Measurements from ENCODE around the gene LOC101059915.

LOC101059915 gene

DNA sequence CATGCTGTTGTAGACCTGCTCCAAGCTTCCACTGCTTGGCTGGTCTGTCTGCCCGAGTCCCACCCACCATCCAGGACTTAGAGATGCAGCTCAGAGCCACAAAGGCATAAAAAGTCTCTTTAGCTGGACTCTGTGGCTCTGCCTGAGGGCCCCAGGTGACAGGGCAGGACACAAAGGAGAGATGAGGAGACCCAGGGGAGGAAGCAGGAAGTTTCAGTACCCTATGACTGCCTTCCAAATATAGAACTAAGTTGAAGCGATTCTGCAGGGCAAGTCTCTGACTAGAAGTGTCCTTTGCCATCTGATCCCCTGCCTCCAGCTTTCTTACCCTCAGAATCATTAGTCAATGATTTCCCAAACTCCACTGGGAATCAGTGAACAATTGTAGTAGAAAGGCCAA lies 37.9 kb upstream of the LOC101059915 start:
- Histone ChIP-seq H3K9me3 (ENCODE audit: low read length) (no peaks in the 10 kb centered on the region), H3K4me1 (ENCODE audit: insufficient read depth, low read length) (peaks cover 61% of the 10 kb centered on the region), H3K27me3 (ENCODE audit: control insufficient read depth in 1 of 2, insufficient read depth in 2 of 2, low read length in 2 of 2) (no peaks in the 10 kb centered on the region), H3K36me3 (replicated peaks in 1 of 2; ENCODE audit: control insufficient read depth in 1 of 2, insufficient read depth in 2 of 2, low read length in 2 of 2) (no peaks in the 10 kb centered on the region), H2AFZ (ENCODE audit: low read length) (peak overlapping the region; percentile 9), H3K4me3 (replicated peaks in 1 of 3; ENCODE audit: insufficient read depth in 1 of 3, low read depth in 2 of 3, low read length in 3 of 3) (no peak overlapping the region), H3K9ac (ENCODE audit: insufficient read depth, low read depth, low read length) (no peak overlapping the region), H3K4me2 (ENCODE audit: low read depth, low read length) (no peak overlapping the region), H4K20me1 (ENCODE audit: insufficient read depth, low read length) (no peaks in the 10 kb centered on the region), H3K27ac (ENCODE audit: extremely low read length, insufficient read depth, low read length) (no peak overlapping the region), H3K79me2 (ENCODE audit: insufficient read depth, low read length) (no peaks in the 10 kb centered on the region)
- intact Hi-C loops (cut with micrococcal nuclease; ENCODE audit: unreplicated experiment) (no loop called here), in situ Hi-C loops (cut with HindIII; ENCODE audit: extremely low pct_ligation_motif_present, low pct_unique_long_range_greater_than_20kb) (no loop called here)
- FAIRE-seq (no peak), DNase-seq (ENCODE audit: low spot score) (no peak), ATAC-seq (no peak)
- TF ChIP-seq TEAD3 (CRISPR knock-in tag; optimal IDR thresholded peaks at IDR 0.05; ENCODE audit: borderline replicate concordance) (no peak), ZNF382 (CRISPR knock-in tag; IDR thresholded peaks at IDR 0.05; ENCODE audit: borderline replicate concordance) (no peak), ARNT2 (CRISPR knock-in tag; IDR thresholded peaks at IDR 0.05; ENCODE audit: low read depth) (no peak), ZNF678 (CRISPR knock-in tag; IDR thresholded peaks at IDR 0.05) (no peak), TCF12 (IDR thresholded peaks at IDR 0.05) (no peak), TCF12 (CRISPR knock-in tag; IDR thresholded peaks at IDR 0.05) (no peak), HOXA5 (CRISPR knock-in tag; IDR thresholded peaks at IDR 0.05) (no peak), NCOR1 (IDR thresholded peaks at IDR 0.05; ENCODE audit: borderline replicate concordance, low read length) (no peak), FOXJ3 (CRISPR knock-in tag; IDR thresholded peaks at IDR 0.05; ENCODE audit: borderline replicate concordance) (no peak), MAZ (IDR thresholded peaks at IDR 0.05; ENCODE audit: borderline replicate concordance, low read depth, low read length) (no peak), MAZ (CRISPR knock-in tag; IDR thresholded peaks at IDR 0.05; ENCODE audit: low read depth) (no peak), ZNF546 (CRISPR knock-in tag; conservative IDR thresholded peaks at IDR 0.05) (no peak), ZBTB7B (CRISPR knock-in tag; IDR thresholded peaks at IDR 0.05) (no peak), ZNF674 (CRISPR knock-in tag; IDR thresholded peaks at IDR 0.05; ENCODE audit: low read depth) (no peak), NFKBIZ (CRISPR knock-in tag; IDR thresholded peaks at IDR 0.05) (no peak), HMGA1 (CRISPR knock-in tag; conservative IDR thresholded peaks at IDR 0.05) (no peak), KDM5A (IDR thresholded peaks at IDR 0.05; ENCODE audit: borderline replicate concordance, low read length) (no peak), ZNF30 (CRISPR knock-in tag; IDR thresholded peaks at IDR 0.05) (no peak)
- TF ChIP-seq, protein P1, sequence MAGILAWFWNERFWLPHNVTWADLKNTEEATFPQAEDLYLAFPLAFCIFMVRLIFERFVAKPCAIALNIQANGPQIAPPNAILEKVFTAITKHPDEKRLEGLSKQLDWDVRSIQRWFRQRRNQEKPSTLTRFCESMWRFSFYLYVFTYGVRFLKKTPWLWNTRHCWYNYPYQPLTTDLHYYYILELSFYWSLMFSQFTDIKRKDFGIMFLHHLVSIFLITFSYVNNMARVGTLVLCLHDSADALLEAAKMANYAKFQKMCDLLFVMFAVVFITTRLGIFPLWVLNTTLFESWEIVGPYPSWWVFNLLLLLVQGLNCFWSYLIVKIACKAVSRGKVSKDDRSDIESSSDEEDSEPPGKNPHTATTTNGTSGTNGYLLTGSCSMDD (CRISPR knock-in tag; IDR thresholded peaks at IDR 0.05) = no peak
- TF ChIP-seq, protein P2, sequence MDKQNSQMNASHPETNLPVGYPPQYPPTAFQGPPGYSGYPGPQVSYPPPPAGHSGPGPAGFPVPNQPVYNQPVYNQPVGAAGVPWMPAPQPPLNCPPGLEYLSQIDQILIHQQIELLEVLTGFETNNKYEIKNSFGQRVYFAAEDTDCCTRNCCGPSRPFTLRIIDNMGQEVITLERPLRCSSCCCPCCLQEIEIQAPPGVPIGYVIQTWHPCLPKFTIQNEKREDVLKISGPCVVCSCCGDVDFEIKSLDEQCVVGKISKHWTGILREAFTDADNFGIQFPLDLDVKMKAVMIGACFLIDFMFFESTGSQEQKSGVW (CRISPR knock-in tag; IDR thresholded peaks at IDR 0.05; ENCODE audit: borderline replicate concordance) = no peak
- TF ChIP-seq, protein P3, sequence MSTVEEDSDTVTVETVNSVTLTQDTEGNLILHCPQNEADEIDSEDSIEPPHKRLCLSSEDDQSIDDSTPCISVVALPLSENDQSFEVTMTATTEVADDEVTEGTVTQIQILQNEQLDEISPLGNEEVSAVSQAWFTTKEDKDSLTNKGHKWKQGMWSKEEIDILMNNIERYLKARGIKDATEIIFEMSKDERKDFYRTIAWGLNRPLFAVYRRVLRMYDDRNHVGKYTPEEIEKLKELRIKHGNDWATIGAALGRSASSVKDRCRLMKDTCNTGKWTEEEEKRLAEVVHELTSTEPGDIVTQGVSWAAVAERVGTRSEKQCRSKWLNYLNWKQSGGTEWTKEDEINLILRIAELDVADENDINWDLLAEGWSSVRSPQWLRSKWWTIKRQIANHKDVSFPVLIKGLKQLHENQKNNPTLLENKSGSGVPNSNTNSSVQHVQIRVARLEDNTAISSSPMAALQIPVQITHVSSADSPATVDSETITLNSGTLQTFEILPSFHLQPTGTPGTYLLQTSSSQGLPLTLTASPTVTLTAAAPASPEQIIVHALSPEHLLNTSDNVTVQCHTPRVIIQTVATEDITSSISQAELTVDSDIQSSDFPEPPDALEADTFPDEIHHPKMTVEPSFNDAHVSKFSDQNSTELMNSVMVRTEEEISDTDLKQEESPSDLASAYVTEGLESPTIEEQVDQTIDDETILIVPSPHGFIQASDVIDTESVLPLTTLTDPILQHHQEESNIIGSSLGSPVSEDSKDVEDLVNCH (CRISPR knock-in tag; IDR thresholded peaks at IDR 0.05) = no peak
- TF ChIP-seq, protein P4, sequence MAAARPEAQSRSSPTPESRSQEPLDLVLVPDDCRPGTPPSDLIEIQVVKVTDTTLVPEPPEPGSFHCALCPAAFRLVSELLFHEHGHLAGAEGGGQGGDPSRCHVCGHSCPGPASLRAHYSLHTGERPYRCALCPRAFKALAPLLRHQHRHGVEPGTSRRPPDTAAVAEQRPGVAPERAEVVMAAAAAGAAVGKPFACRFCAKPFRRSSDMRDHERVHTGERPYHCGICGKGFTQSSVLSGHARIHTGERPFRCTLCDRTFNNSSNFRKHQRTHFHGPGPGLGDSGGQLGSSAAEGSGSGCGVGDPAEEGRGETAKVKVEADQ (CRISPR knock-in tag; IDR thresholded peaks at IDR 0.05; ENCODE audit: borderline replicate concordance) = no peak
- CTCF ChIA-PET (ENCODE audit: low intra/inter-chr PET ratio, low total read pairs) = no interaction called here
- POLR2A ChIA-PET = interaction anchor here (1.3 kb wide), 1 partner anchor 12 kb away, joined by 4 read pairs; no protein-coding TSS in a partner anchor
- no TSS peak for BruUV-seq (replicated peaks)
- 40% methylated on average over 2 of the region's 2 CpGs for WGBS (ENCODE audit: low lambda C conversion rate)
